Osteoblast (primary cell): ENCODE results near the gene NTSR2. TPM values are rescaled to one million over a fixed set of nuclear protein-coding genes. Genes with fewer than 3 reads are reported as not detected.

ENCODE experiments used
- DNase-seq: peaks from one replicate; pipeline ENCODE4 v3.0.0; 2011; ENCODE audit warnings: low spot score, mixed read lengths; ENCODE audit not compliant: insufficient read length; ENCODE audit errors: missing footprints
- H2AFZ ChIP-seq: 2 replicates; pipeline ENCODE4 v1.6.0; 2011; ENCODE audit warnings: mild to moderate bottlenecking, low read length
- H3K27ac ChIP-seq: 2 replicates; pipeline ENCODE4 v1.5.1; 2011; ENCODE audit warnings: mild to moderate bottlenecking, low read depth, low read length, moderate library complexity
- H3K27me3 ChIP-seq: 2 replicates; pipeline ENCODE4 v1.6.0; 2012; ENCODE audit warnings: mild to moderate bottlenecking, control low read depth, inconsistent platforms, low read length, moderate library complexity; ENCODE audit not compliant: insufficient read depth
- H3K36me3 ChIP-seq: 2 replicates; pipeline ENCODE4 v1.5.1; 2011; ENCODE audit warnings: mild to moderate bottlenecking, low read length, control low read depth, moderate library complexity; ENCODE audit not compliant: insufficient read depth
- H3K4me1 ChIP-seq: 2 replicates; pipeline ENCODE4 v1.5.1; 2011; ENCODE audit warnings: mild to moderate bottlenecking, low read length, control low read depth, moderate library complexity; ENCODE audit not compliant: insufficient read depth
- H3K4me2 ChIP-seq: 2 replicates; pipeline ENCODE4 v1.6.0; 2011; ENCODE audit warnings: mild to moderate bottlenecking, low read length; ENCODE audit not compliant: insufficient read depth
- H3K4me3 ChIP-seq: fragments of 200-600 bp; sonication (generic); 3 replicates; pipeline ENCODE4 v1.5.1; 2012; ENCODE audit warnings: mild to moderate bottlenecking, low read length, inconsistent platforms; ENCODE audit not compliant: insufficient read depth
- H3K79me2 ChIP-seq: 2 replicates; pipeline ENCODE4 v1.6.0; 2012; ENCODE audit warnings: mild to moderate bottlenecking, low read length, control low read depth, inconsistent platforms; ENCODE audit not compliant: insufficient read depth
- H3K9me3 ChIP-seq: 2 replicates; pipeline ENCODE4 v1.5.1; 2011; ENCODE audit warnings: low read depth, low read length, control low read depth
- H4K20me1 ChIP-seq: 2 replicates; pipeline ENCODE4 v1.6.0; 2012; ENCODE audit warnings: mild to moderate bottlenecking, low read length, control low read depth; ENCODE audit not compliant: insufficient read depth
- CTCF ChIP-seq: IDR thresholded peaks from 2 replicates; pipeline ENCODE4 v1.5.1; 2011; ENCODE audit warnings: mild to moderate bottlenecking, low read depth, low read length, moderate library complexity; ENCODE audit errors: extremely low read depth
- total RNA-seq: library from RNA; depleted of rRNA; stranded (reverse); fragments of >200 nt; gene quantifications from 2 replicates; pipeline ENCODE4 v1.2.3, GENCODE V29; 2012

Gene NTSR2
- total RNA-seq, 1 donor, result not detected

- Histone ChIP-seq H2AFZ (no peak overlapping the region), H3K27ac (no peak overlapping the region), H3K79me2 (no peaks in the 10 kb centered on the region), H4K20me1 (no peaks in the 10 kb centered on the region), H3K4me2 (no peak overlapping the region), H3K36me3 (no peaks in the 10 kb centered on the region), H3K4me3 (no peak overlapping the region), H3K9me3 (no peaks in the 10 kb centered on the region), H3K27me3 (peaks cover 32% of the 10 kb centered on the region), H3K4me1 (no peaks in the 10 kb centered on the region)
- no peak for TF ChIP-seq CTCF
- no peak for DNase-seq
These were observed 4.3 kb downstream of the NTSR2 start for GRCh38 chr2:11665510-11666362.

- H3K4me2 ChIP-seq, result no peak overlapping the region
- H3K27me3 ChIP-seq, result peaks cover 31% of the 10 kb centered on the region
- no peaks in the 10 kb centered on the region for H3K36me3 ChIP-seq
- no peaks in the 10 kb centered on the region for H3K79me2 ChIP-seq
- no peak overlapping the region for H2AFZ ChIP-seq
- H3K27ac ChIP-seq, result no peak overlapping the region
- H4K20me1 ChIP-seq, result no peaks in the 10 kb centered on the region
- DNase-seq, result no peak
- H3K4me3 ChIP-seq, result no peak overlapping the region
- no peaks in the 10 kb centered on the region for H3K4me1 ChIP-seq
- H3K9me3 ChIP-seq, result no peaks in the 10 kb centered on the region
- TF ChIP-seq CTCF, result no peak
These were observed 5.0 kb downstream of the NTSR2 start for GRCh38 chr2:11665028-11665427.

- Histone ChIP-seq H3K4me3 (no peak overlapping the region), H3K4me1 (no peaks in the 10 kb centered on the region), H3K27ac (no peak overlapping the region), H3K4me2 (no peak overlapping the region), H3K79me2 (no peaks in the 10 kb centered on the region), H3K9me3 (no peaks in the 10 kb centered on the region), H3K27me3 (peaks cover 26% of the 10 kb centered on the region), H4K20me1 (no peaks in the 10 kb centered on the region), H3K36me3 (no peaks in the 10 kb centered on the region), H2AFZ (no peak overlapping the region)
- no peak for TF ChIP-seq CTCF
- no peak for DNase-seq
These were observed 6.6 kb downstream of the NTSR2 start for GRCh38 chr2:11663427-11663826.

GRCh38 chr2:11662882-11663281 is 7.1 kb downstream of the NTSR2 start:
- no peaks in the 10 kb centered on the region for H3K4me1 ChIP-seq
- H3K9me3 ChIP-seq, result no peaks in the 10 kb centered on the region
- no peak for TF ChIP-seq CTCF
- no peak for DNase-seq
- peaks cover 25% of the 10 kb centered on the region for H3K27me3 ChIP-seq
- no peaks in the 10 kb centered on the region for H3K36me3 ChIP-seq
- no peak overlapping the region for H3K4me2 ChIP-seq
- no peaks in the 10 kb centered on the region for H4K20me1 ChIP-seq
- no peak overlapping the region for H3K4me3 ChIP-seq
- H3K79me2 ChIP-seq, result no peaks in the 10 kb centered on the region
- no peak overlapping the region for H2AFZ ChIP-seq
- H3K27ac ChIP-seq, result no peak overlapping the region
